DND-41 (cell line): ENCODE data around the gene PIEZO2.

Source experiments
- ATAC-seq: fragments of 200-7000 bp; cut with Tn5 transposase; 3 replicates; pipeline ENCODE4 v1.9.1; 2021; ENCODE audit warnings: low read depth; ENCODE audit not compliant: insufficient read depth
- DNase-seq: peaks from one replicate; pipeline ENCODE4 v3.0.0-alpha.2; 2020
- H2AFZ ChIP-seq: 2 replicates; pipeline ENCODE4 v1.6.0; 2012; ENCODE audit warnings: low read depth, low read length
- H3K27ac ChIP-seq: 2 replicates; pipeline ENCODE4 v1.5.1; 2012; ENCODE audit warnings: low read length, inconsistent platforms
- H3K27me3 ChIP-seq: fragments of 200-600 bp; sonication (generic); 2 replicates; pipeline ENCODE4 v1.6.0; 2012; ENCODE audit warnings: low read length, mild to moderate bottlenecking, inconsistent platforms; ENCODE audit not compliant: insufficient read depth, poor library complexity
- H3K36me3 ChIP-seq: 2 replicates; pipeline ENCODE4 v1.5.1; 2012; ENCODE audit warnings: low read length, inconsistent platforms; ENCODE audit not compliant: insufficient read depth
- H3K4me1 ChIP-seq: 2 replicates; pipeline ENCODE4 v1.5.1; 2012; ENCODE audit warnings: mild to moderate bottlenecking, low read length; ENCODE audit not compliant: insufficient read depth
- H3K4me2 ChIP-seq: 2 replicates; pipeline ENCODE4 v1.6.0; 2012; ENCODE audit warnings: mild to moderate bottlenecking, moderate library complexity, low read length, inconsistent platforms; ENCODE audit not compliant: insufficient read depth
- H3K4me3 ChIP-seq, 2 experiments: fragments of 200-600 bp in 1 of 2; shearing (Covaris generic) in 1 of 2; 2 replicates each; pipeline ENCODE4 v1.5.1; 2012 to 2016; ENCODE audit warnings: inconsistent platforms in 2 of 2, low read length in 2 of 2, mild to moderate bottlenecking in 2 of 2, low read depth in 1 of 2, moderate library complexity in 1 of 2
- H3K79me2 ChIP-seq: 2 replicates; pipeline ENCODE4 v1.6.0; 2012; ENCODE audit warnings: low read length, inconsistent platforms; ENCODE audit not compliant: insufficient read depth
- H3K9ac ChIP-seq: 2 replicates; pipeline ENCODE4 v1.6.0; 2012; ENCODE audit warnings: low read depth, mild to moderate bottlenecking, inconsistent platforms, low read length, moderate library complexity
- H3K9me3 ChIP-seq: 2 replicates; pipeline ENCODE4 v1.5.1; 2012; ENCODE audit warnings: low read length, moderate library complexity, mild to moderate bottlenecking, inconsistent platforms; ENCODE audit not compliant: insufficient read depth, severe bottlenecking
- H4K20me1 ChIP-seq: 2 replicates; pipeline ENCODE4 v1.6.0; 2012; ENCODE audit warnings: low read length; ENCODE audit not compliant: insufficient read depth
- CTCF ChIP-seq: IDR thresholded peaks from 2 replicates; pipeline ENCODE4 v1.5.1; 2012; ENCODE audit warnings: borderline replicate concordance, low read length, moderate library complexity, mild to moderate bottlenecking; ENCODE audit not compliant: poor library complexity, severe bottlenecking; ENCODE audit errors: extremely low read depth
- EZH2 ChIP-seq: IDR thresholded peaks from 3 replicates; pipeline ENCODE4 v1.6.1; 2012; ENCODE audit warnings: borderline replicate concordance, low read depth, mild to moderate bottlenecking, moderate library complexity, low read length, inconsistent platforms; ENCODE audit not compliant: severe bottlenecking

PIEZO2 gene

GRCh38 chr18:10689236-10690034 is 459.9 kb downstream of the PIEZO2 start:
- H3K9ac ChIP-seq: no peak overlapping the region
- no peaks in the 10 kb centered on the region for H3K27me3 ChIP-seq
- H3K4me1 ChIP-seq: no peaks in the 10 kb centered on the region
- no peak for TF ChIP-seq EZH2
- TF ChIP-seq CTCF: no peak
- no peak overlapping the region for H3K4me3 ChIP-seq
- no peaks in the 10 kb centered on the region for H3K36me3 ChIP-seq
- H3K27ac ChIP-seq: no peak overlapping the region
- H3K9me3 ChIP-seq: no peaks in the 10 kb centered on the region
- no peak for ATAC-seq
- no peak overlapping the region for H3K4me2 ChIP-seq
- no peaks in the 10 kb centered on the region for H4K20me1 ChIP-seq
- no peaks in the 10 kb centered on the region for H3K79me2 ChIP-seq
- DNase-seq: no peak
- H2AFZ ChIP-seq: no peak overlapping the region

GRCh38 chr18:10688766-10689165 is 460.6 kb downstream of the PIEZO2 start:
- H3K9ac ChIP-seq: no peak overlapping the region
- H3K4me1 ChIP-seq: no peaks in the 10 kb centered on the region
- H3K79me2 ChIP-seq: no peaks in the 10 kb centered on the region
- no peaks in the 10 kb centered on the region for H3K36me3 ChIP-seq
- H2AFZ ChIP-seq: no peak overlapping the region
- no peak overlapping the region for H3K27ac ChIP-seq
- no peaks in the 10 kb centered on the region for H4K20me1 ChIP-seq
- no peak for DNase-seq
- no peak for TF ChIP-seq EZH2
- no peak for TF ChIP-seq CTCF
- no peak overlapping the region for H3K4me3 ChIP-seq
- no peaks in the 10 kb centered on the region for H3K27me3 ChIP-seq
- ATAC-seq: no peak
- H3K4me2 ChIP-seq: no peak overlapping the region
- H3K9me3 ChIP-seq: no peaks in the 10 kb centered on the region

DNA sequence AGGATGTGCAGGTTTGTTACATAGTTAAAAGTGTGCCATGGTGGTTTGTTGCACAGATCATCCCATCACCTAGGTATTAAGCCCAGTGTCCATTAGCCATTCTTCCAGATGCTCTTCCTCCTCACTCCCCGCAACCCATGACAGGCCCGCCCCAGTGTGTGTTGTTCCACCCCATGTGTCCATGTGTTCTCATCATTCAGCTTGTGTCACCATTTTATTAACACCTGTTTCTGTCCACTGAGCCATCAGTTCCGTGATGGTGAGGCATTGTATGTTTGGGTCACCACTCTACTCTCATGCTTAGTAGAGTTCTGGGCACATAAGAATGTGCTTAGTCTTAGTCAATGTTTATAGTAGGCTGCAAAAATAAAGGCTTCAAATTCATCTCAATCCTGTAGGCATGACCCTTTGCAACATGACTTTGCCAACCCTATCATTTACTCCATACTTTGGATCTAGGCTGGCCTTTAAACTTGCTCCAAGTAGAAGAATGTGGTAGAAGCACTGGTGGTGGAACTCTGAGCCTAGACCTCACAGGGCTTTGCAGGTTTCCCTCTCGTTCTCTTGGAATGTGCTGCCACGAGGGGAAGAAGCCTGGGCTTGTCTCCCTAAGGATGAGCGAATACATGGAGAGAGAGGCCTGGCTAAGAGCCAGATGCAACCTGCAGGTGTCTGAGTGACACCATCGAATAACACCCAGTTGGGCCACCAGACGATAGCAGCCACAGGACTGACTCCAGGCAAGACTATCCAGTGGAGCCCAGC is 462.0 kb downstream of the PIEZO2 start:
- no peaks in the 10 kb centered on the region for H4K20me1 ChIP-seq
- no peak for DNase-seq
- H3K4me3 ChIP-seq: no peak overlapping the region
- H3K4me2 ChIP-seq: no peak overlapping the region
- ATAC-seq: no peak
- TF ChIP-seq EZH2 (no peak), CTCF (no peak)
- H3K4me1 ChIP-seq: no peaks in the 10 kb centered on the region
- H3K27me3 ChIP-seq: peaks cover under 1% of the 10 kb centered on the region
- no peak overlapping the region for H3K27ac ChIP-seq
- no peak overlapping the region for H3K9ac ChIP-seq
- no peak overlapping the region for H2AFZ ChIP-seq
- H3K36me3 ChIP-seq: no peaks in the 10 kb centered on the region
- H3K79me2 ChIP-seq: no peaks in the 10 kb centered on the region
- no peaks in the 10 kb centered on the region for H3K9me3 ChIP-seq
